ENCODE data around the gene EXOC6. TPM values are rescaled to one million over a fixed set of nuclear protein-coding genes. Genes with fewer than 3 reads are reported as not detected.

EXOC6 gene
- total RNA-seq, 1 donor, result 13.5 TPM

DNA sequence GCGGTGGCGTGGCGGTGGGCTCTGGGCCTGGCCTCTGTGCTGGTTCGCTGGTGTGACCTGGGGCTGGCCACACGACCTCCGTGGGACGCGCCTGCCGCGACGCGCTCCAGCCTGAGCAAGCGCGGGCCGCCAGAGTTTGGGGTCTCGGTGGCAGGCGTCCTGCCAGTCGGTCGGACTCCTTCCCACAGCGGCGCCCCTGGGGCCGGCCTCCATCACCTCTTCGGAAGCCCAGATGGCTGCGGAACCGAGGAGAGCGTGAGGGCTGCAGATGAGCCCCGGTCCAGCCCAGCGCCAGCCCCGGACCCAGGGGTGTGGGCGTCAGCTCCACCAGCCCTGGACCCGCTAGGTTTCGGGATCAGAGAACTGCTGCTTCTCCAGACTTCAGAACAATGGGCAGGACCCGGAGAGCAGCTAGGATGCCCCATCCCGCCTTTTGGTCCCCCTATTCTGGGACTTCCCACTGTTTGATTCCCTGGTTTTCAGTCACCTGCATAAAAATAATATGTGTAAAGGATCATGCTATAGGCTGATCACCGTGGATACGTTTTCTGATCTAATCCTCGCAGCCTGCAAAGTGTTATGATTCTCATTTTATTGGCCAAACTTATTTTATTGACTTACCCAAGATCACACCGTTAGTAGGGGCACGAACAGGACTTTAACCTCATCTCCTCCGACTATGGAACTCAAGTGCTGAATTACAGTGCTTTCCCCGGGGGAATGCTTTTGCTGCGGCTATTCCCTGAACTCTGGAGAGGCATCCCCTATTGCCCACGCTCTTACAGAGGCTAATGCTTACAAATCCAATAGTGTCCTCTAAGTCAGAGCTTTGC, 215.0 kb downstream of the EXOC6 start:
- Histone ChIP-seq H3K27me3 (ENCODE audit: insufficient read depth, low read length) (peaks cover 80% of the 10 kb centered on the region), H3K9me3 (ENCODE audit: low read depth, low read length) (no peaks in the 10 kb centered on the region)

DNA sequence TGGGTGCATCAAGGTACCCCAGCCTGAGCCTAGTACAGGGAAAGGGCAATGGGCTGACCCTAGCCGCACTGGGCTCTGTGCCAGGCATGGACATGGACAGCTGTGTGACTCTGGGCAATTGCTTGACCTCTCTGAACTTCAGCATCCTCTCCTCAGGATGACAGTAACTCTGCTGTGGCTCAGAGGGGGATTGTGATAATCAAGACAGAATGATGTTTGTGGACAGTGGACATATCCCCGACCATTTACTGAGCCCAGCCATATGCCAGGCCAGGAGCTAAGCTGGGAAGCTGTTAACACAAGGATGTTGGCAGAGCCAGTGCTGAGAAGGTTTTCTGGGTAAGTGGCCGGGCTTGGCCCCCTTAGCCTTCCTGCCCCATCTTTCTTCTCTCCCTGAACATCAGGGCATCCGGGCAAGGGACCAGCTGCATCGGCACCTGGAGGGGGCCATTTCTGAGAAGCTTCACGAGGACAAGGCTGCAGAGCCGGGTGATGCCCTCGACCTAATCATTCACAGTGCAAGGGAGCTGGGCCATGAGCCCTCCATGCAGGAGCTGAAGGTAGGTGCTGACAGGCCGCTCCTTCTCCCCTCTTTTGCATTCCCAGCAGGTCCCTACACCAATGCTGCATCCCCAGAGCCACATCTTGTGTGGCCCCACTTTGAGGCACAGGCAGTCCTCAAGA, 215.8 kb downstream of the EXOC6 start:
- no peak overlapping the region for H3K4me3 ChIP-seq (ENCODE audit: low read length)
- H3K4me1 ChIP-seq (ENCODE audit: insufficient read depth, low read length), result peaks cover 21% of the 10 kb centered on the region
- H3K27me3 ChIP-seq (ENCODE audit: insufficient read depth, low read length), result peaks cover 88% of the 10 kb centered on the region
- no peaks in the 10 kb centered on the region for H3K9me3 ChIP-seq (ENCODE audit: low read depth, low read length)

More for the DNA sequence above, 215.0 kb downstream of the EXOC6 start:
- H3K4me3 ChIP-seq (ENCODE audit: low read length), result no peak overlapping the region
- H3K4me1 ChIP-seq (ENCODE audit: insufficient read depth, low read length), result peaks cover 21% of the 10 kb centered on the region

DNA sequence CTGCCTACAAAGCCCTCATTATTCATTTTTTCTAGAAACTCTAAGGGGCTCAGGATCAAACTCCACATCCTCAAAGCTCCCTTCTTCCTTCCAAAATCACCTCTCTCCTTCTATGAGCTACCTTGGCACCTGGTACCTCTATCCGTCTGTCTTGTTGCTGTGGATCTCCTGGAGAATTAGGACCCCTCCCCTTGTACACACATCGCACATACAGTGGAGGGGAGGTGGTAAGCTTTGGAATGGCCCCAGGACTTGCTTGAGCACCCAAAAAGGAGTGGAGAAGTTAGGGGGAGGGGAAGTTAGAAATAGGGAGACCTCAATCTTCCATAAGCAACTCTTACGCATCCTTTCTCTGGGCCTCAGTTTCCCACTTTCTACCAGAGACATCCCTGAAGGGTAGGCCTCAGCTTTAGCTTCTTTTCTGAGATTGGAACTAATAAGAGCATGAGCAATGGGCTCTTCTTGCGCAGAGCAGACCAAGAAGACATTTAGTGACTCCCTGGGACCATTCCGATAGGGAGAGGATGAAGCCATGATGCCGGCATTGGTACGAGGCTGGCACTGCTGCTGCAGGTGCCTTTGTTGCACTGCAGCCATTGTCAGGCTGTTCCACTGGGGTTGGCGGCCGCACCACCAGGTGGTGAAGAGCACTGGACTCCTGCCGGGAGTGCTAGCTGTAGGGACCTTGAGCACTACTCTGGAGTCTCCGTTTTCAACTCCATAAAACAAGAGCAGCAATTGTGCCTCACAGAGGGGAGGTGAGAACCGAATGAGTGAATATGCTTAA, 216.7 kb downstream of the EXOC6 start:
- H3K27me3 ChIP-seq (ENCODE audit: insufficient read depth, low read length), result peaks cover 88% of the 10 kb centered on the region
- H3K4me3 ChIP-seq (ENCODE audit: low read length), result no peak overlapping the region
- H3K4me1 ChIP-seq (ENCODE audit: insufficient read depth, low read length), result peaks cover 21% of the 10 kb centered on the region
- no peaks in the 10 kb centered on the region for H3K9me3 ChIP-seq (ENCODE audit: low read depth, low read length)

- peaks cover 88% of the 10 kb centered on the region for H3K27me3 ChIP-seq (ENCODE audit: insufficient read depth, low read length)
- H3K9me3 ChIP-seq (ENCODE audit: low read depth, low read length), result no peaks in the 10 kb centered on the region
Observed at GRCh38 chr10:93065675-93066543, 217.6 kb downstream of the EXOC6 start.

GRCh38 chr10:93066544-93066913, 218.2 kb downstream of the EXOC6 start:
- H3K9me3 ChIP-seq (ENCODE audit: low read depth, low read length), result no peaks in the 10 kb centered on the region
- peaks cover 86% of the 10 kb centered on the region for H3K27me3 ChIP-seq (ENCODE audit: insufficient read depth, low read length)
- H3K4me3 ChIP-seq (ENCODE audit: low read length), result no peak overlapping the region
- peaks cover 14% of the 10 kb centered on the region for H3K4me1 ChIP-seq (ENCODE audit: insufficient read depth, low read length)

More at GRCh38 chr10:93065675-93066543, 217.6 kb downstream of the EXOC6 start:
- Histone ChIP-seq H3K4me1 (ENCODE audit: insufficient read depth, low read length) (peaks cover 20% of the 10 kb centered on the region), H3K4me3 (ENCODE audit: low read length) (no peak overlapping the region)

DNA sequence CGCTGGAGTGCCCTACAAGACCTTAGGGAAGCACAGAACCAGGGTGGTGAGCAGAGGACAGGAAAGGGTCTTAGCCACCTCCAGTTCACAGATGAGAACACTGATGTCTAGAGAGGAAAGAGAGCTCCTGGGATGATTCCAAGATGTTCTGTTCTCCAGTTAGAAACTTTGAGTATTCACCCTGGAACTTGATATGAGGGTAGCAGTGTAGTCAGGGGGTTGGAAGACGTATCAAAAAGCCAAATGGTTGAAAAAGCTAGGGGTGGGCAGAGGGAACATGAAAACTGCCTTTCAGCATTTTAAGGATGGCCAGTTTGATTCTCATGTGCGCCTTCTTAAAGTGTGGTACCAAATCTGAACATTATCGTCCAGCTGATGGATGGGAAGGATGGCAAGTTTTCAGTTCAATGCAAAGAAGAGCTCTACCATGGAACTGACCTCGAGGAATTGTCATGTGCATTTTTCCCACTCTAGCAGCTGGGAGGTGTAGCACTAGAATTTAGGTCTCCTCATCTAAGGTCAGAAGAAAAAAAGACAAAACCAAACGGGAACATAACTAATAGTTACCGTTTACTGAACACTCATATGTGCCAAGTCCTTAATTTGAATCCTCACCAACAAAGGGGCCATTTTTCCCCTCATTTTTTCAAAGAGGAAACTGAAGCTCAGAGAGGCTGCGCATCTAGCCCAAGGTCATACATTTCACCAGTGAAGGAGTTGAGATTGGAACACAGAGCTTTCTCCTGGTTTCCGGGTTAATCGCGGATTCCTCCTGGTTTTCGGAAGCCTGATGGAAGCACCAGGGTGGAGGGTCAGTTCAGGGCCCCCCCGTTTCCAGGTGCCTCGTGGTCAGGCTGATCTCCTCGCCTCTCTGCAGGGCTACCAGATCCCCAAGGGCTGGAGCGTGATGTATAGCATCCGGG, 219.4 kb downstream of the EXOC6 start:
- H3K4me1 ChIP-seq (ENCODE audit: insufficient read depth, low read length), result peaks cover 13% of the 10 kb centered on the region
- no peaks in the 10 kb centered on the region for H3K9me3 ChIP-seq (ENCODE audit: low read depth, low read length)
- H3K27me3 ChIP-seq (ENCODE audit: insufficient read depth, low read length), result peaks cover 89% of the 10 kb centered on the region
- H3K4me3 ChIP-seq (ENCODE audit: low read length), result no peak overlapping the region

GRCh38 chr10:93068411-93069244, 220.3 kb downstream of the EXOC6 start:
- H3K27me3 ChIP-seq (ENCODE audit: insufficient read depth, low read length), result peaks cover 91% of the 10 kb centered on the region
- no peak overlapping the region for H3K4me3 ChIP-seq (ENCODE audit: low read length)
- H3K4me1 ChIP-seq (ENCODE audit: insufficient read depth, low read length), result peaks cover 20% of the 10 kb centered on the region
- H3K9me3 ChIP-seq (ENCODE audit: low read depth, low read length), result no peaks in the 10 kb centered on the region

DNA sequence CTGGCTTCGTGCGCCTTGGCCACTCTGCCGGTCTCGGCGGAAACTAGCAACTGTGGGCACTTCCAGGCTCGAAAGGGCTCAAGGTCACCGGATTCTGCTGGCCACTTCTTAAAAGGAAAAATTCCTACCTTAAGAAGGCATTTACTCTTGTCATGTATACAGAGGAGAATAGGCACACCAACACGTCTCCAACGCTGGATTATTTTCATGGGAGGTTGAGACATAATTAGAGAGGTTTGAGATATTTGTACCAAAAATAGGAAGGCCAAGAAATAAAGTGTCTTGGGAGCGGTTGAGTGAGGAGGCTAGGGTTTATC, 220.9 kb downstream of the EXOC6 start:
- Histone ChIP-seq H3K27me3 (ENCODE audit: insufficient read depth, low read length) (peaks cover 92% of the 10 kb centered on the region), H3K4me1 (ENCODE audit: insufficient read depth, low read length) (peaks cover 25% of the 10 kb centered on the region)

DNA sequence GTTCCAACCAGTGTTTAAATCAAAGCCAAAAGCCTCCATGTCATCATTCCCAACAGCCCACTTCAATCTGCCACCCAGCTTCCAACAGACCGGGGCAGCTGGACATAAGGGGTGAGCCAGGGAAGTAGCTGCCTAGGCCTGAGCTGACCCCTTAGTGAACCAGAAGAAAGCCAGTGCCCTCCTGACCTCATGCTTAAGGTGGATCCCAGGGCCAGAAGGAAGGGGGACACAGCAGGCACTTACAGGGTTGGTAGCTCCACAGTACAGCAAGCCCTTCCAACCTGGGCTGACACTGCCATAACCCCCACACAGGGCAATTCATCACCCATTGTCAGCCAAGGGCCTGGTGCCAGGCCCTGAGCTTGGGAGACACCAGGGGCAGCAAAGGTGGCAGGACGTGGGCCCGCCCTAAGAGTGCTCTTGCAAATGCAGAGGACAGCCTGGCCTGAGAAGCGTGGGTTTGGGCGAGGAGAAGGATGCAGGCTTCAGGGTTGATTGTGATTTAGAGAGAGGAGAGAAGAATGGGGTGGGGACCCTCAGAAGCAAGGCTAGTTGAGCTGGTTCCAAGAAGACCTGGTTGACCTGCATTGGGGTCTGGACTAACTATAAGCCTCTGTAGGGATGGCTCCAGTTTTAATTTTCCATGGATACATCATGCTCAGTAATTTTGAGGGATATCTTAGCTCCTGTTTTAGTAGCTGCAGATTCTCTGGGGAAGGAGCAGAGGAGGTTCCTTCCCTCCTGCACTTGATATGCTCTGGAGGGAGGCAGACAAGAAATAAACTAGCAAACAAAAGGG, 222.3 kb downstream of the EXOC6 start:
- H3K27me3 ChIP-seq (ENCODE audit: insufficient read depth, low read length), result peaks cover 92% of the 10 kb centered on the region
- no peak overlapping the region for H3K4me3 ChIP-seq (ENCODE audit: low read length)
- no peaks in the 10 kb centered on the region for H3K9me3 ChIP-seq (ENCODE audit: low read depth, low read length)
- H3K4me1 ChIP-seq (ENCODE audit: insufficient read depth, low read length), result peaks cover 34% of the 10 kb centered on the region

More for the DNA sequence above, 220.9 kb downstream of the EXOC6 start:
- H3K9me3 ChIP-seq (ENCODE audit: low read depth, low read length), result no peaks in the 10 kb centered on the region
- no peak overlapping the region for H3K4me3 ChIP-seq (ENCODE audit: low read length)

DNA sequence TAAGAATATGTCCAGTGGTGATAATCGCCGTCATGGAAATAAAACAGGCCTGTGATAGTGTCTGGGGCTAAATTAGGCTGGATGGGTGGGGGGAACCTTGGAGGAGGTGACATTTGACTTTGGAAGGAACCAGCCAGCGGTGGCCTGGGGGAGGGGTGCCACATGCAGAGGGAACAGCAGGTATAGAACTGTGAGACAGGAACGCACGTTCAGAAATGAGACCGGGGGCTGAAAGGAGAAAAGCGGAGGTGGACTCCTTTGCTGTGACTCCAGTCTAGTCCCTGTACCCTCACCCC, 222.8 kb downstream of the EXOC6 start:
- no peaks in the 10 kb centered on the region for H3K9me3 ChIP-seq (ENCODE audit: low read depth, low read length)
- no peak overlapping the region for H3K4me3 ChIP-seq (ENCODE audit: low read length)
- H3K27me3 ChIP-seq (ENCODE audit: insufficient read depth, low read length), result peaks cover 95% of the 10 kb centered on the region
- H3K4me1 ChIP-seq (ENCODE audit: insufficient read depth, low read length), result peaks cover 34% of the 10 kb centered on the region

GRCh38 chr10:93071674-93072224, 223.4 kb downstream of the EXOC6 start:
- Histone ChIP-seq H3K9me3 (ENCODE audit: low read depth, low read length) (no peaks in the 10 kb centered on the region), H3K27me3 (ENCODE audit: insufficient read depth, low read length) (peaks cover 95% of the 10 kb centered on the region), H3K4me1 (ENCODE audit: insufficient read depth, low read length) (peaks cover 34% of the 10 kb centered on the region), H3K4me3 (ENCODE audit: low read length) (no peak overlapping the region)

DNA sequence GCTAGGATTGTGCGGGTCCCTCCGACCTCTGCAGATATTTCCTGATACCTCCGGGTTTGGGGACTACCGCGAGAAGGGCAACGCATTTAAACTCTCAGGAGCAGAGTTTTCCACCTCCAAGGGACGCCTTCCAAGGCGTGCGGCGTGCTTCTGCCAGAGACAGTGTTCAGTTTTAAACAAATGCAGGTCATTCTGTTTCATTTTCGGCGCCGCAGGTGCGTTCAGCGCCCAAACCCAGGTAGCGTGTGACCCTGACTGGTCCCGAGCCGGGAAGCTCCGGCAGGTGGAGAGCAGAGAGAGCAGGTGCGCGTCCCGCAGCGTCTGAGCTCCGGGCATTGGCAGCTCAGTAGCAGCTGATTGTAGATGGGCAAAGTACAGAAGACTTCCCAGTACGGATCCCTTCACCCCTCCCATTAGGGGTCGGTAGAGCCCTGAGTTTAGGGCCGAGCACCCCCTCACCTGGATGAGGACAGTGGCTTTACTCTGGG, 223.9 kb downstream of the EXOC6 start:
- Histone ChIP-seq H3K4me1 (ENCODE audit: insufficient read depth, low read length) (peaks cover 34% of the 10 kb centered on the region), H3K4me3 (ENCODE audit: low read length) (no peak overlapping the region), H3K27me3 (ENCODE audit: insufficient read depth, low read length) (peaks cover 95% of the 10 kb centered on the region), H3K9me3 (ENCODE audit: low read depth, low read length) (no peaks in the 10 kb centered on the region)
